Cortex of kidney (tissue), 1 donor: Measurements from ENCODE around the gene HMGN2.

Experiments used
- DNase-seq: peaks from one replicate; lab custom pipeline; 2025; lab: John Stamatoyannopoulos, UW

Gene HMGN2

GRCh38 chr1:26472320-26472900 lies at the start of gene HMGN2:
Gene HMGN2, plus strand, starts transcription at chr1:26472440. Its CDS starts 173 bp downstream, at chr1:26472613.
- DNase-seq = no peak

GRCh38 chr1:26429721-26430120 lies 42.5 kb upstream of the HMGN2 start:
- DNase-seq = no peak

GRCh38 chr1:26431979-26432695 lies 40.1 kb upstream of the HMGN2 start, which contains the start of gene DHDDS:
Gene DHDDS, plus strand, starts transcription at chr1:26432321. Its CDS starts 625 bp downstream, at chr1:26432946.
- peak; percentile 73 for DNase-seq

- DNase-seq = no peak
Observed at GRCh38 chr1:26432793-26433192, 39.4 kb upstream of the HMGN2 start.

- no peak for DNase-seq
Observed at GRCh38 chr1:26434161-26434752, 38.0 kb upstream of the HMGN2 start.

GRCh38 chr1:26438041-26438440 lies 34.2 kb upstream of the HMGN2 start:
- no peak for DNase-seq

GRCh38 chr1:26440259-26440658 lies 32.0 kb upstream of the HMGN2 start:
- no peak for DNase-seq

GRCh38 chr1:26449868-26450267 lies 22.4 kb upstream of the HMGN2 start:
- no peak for DNase-seq

GRCh38 chr1:26450908-26451307 lies 21.3 kb upstream of the HMGN2 start:
- DNase-seq = no peak

- DNase-seq = no peak
Observed at GRCh38 chr1:26452459-26453183, 19.6 kb upstream of the HMGN2 start.

- DNase-seq = no peak
Observed at GRCh38 chr1:26459148-26459547, 13.1 kb upstream of the HMGN2 start.

- no peak for DNase-seq
Observed at GRCh38 chr1:26459573-26460031, 12.6 kb upstream of the HMGN2 start.

- no peak for DNase-seq
Observed at GRCh38 chr1:26468911-26469310, 3.3 kb upstream of the HMGN2 start.

- DNase-seq = no peak
Observed at GRCh38 chr1:26469558-26469957, 2.7 kb upstream of the HMGN2 start.

GRCh38 chr1:26470878-26471497 lies 1.3 kb upstream of the HMGN2 start:
- no peak for DNase-seq

- no peak for DNase-seq
Observed at GRCh38 chr1:26471498-26472319, 531 bp upstream of the HMGN2 start.

- DNase-seq = peak; percentile 88
Observed at GRCh38 chr1:26472901-26473845, 933 bp downstream of the HMGN2 start.

- no peak for DNase-seq
Observed at GRCh38 chr1:26474818-26475217, 2.6 kb downstream of the HMGN2 start.

- no peak for DNase-seq
Observed at GRCh38 chr1:26475989-26476388, 3.7 kb downstream of the HMGN2 start.

- DNase-seq = no peak
Observed at GRCh38 chr1:26476958-26477357, 4.7 kb downstream of the HMGN2 start.
